Spleen (tissue), 7 donors: ENCODE data around the gene TBKBP1.

ENCODE experiments used
- CTCF ChIP-seq, 11 experiments: fragments of 200-600 bp in 7 of 11; fragments of 450-650 bp in 4 of 11; sonication (generic) in 4 of 11; IDR thresholded peaks in 8 of 11; conservative IDR thresholded peaks in 3 of 11; 1 replicate in 7 of 11; 2 replicates in 4 of 11; pipeline versions ENCODE4 v1.4.0 to v1.8.0; 2016 to 2021; ENCODE audit warnings: antibody characterized with exemption in 11 of 11, inconsistent platforms in 4 of 11, mild to moderate bottlenecking in 1 of 11
- POLR2A ChIP-seq, 3 donors: fragments of 450-650 bp; IDR thresholded peaks; one replicate each; pipeline ENCODE4 v1.5.1; 2017; ENCODE audit warnings: antibody characterized with exemption in 3 of 3, mild to moderate bottlenecking in 1 of 3
- POLR2AphosphoS5 ChIP-seq, 3 donors: sonication (generic); formaldehyde crosslinking; IDR thresholded peaks; one replicate each; pipeline ENCODE4 v1.5.1; 2017; ENCODE audit warnings: antibody characterized with exemption in 3 of 3
- donor health status: DM: no; HTN: no; CAD: no; lungs with moderate emphysema.
- donor health status: DM: no; HTN: no; CAD: no.
- donor health status: DM: no; HTN: no; CAD: no.

GRCh38 chr17:47694581-47695428 is 844 bp downstream of the TBKBP1 start:
- TF ChIP-seq POLR2AphosphoS5 (IDR thresholded peaks at IDR 0.05), result peak; percentile 6 to 74 (median 69)
- TF ChIP-seq POLR2A (IDR thresholded peaks at IDR 0.05), result no peak
- TF ChIP-seq CTCF (IDR thresholded peaks at IDR 0.05 in 8 of 11, conservative IDR thresholded peaks at IDR 0.05 in 3 of 11), result no peak
